Stimulated activated CD4-positive, alpha-beta T cell treated with anti-CD3 and anti-CD28 coated beads, Interleukin-2, amount 100 ng/mL, for 4 hours (primary cell): ENCODE data around the gene TMEFF2.

Experiments
- DNase-seq: peaks from one replicate; pipeline ENCODE4 v3.0.0-alpha.2; 2020; ENCODE audit warnings: low read depth

TMEFF2 gene, protein sequence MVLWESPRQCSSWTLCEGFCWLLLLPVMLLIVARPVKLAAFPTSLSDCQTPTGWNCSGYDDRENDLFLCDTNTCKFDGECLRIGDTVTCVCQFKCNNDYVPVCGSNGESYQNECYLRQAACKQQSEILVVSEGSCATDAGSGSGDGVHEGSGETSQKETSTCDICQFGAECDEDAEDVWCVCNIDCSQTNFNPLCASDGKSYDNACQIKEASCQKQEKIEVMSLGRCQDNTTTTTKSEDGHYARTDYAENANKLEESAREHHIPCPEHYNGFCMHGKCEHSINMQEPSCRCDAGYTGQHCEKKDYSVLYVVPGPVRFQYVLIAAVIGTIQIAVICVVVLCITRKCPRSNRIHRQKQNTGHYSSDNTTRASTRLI

DNA sequence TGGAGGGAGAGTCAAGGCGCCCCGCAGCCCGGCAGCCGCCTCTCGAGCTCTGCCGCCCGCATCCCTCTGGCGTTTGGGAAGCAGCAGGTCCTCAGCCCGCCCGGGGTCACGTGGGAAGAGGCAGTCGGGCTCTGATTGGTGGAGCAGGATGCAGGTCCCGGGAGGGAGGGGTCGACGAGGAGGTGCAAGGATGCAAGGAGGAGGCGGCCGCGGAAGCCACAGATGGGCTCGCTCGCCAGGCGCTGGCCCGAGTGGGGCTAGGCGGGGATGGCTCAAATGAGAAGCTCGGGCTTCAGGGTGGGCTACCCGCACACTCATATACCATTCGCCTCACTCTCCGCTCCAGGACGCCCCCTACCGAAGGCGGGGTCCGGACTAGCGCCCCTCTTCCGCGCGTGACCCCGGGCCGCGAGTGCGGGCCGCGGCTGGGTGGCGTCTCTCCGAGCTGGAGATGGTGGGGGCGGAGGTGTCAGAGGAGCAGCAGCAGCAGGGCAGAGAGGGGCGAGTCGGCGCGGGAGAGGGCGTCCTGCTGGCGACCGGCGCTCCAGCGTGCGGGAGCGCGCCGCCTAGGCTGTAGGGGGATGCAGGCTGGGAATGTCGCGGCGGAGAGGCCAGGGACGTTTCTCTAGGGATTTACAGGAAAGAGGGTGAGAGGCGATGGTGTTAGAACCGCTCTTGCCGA lies at the start of gene TMEFF2:
TSS of gene TMEFF2 (minus strand) at position 68 of the 682 bp plus-strand sequence. CDS start 409 bp downstream, outside the sequence.
- DNase-seq, result peak; percentile 14

DNA sequence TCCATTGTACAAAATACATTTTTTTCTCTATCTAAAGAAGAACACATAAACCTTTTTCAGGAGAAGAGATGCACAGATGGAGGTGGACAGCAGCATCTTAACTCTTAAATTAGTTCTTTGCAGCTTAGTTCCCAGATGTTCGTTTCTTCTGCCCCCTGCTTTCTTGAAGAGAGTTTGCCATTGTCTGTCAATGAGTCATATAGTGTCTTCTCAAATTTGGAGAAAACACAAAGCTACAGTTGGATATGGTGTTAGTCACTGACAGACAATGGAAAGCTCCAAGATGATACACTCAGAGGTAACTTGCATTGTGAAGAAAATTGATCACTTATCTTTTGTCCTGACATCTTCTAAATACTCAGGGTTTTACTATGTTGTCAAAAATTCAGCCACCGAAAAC lies 48.8 kb upstream of the TMEFF2 start:
- DNase-seq, result no peak

DNA sequence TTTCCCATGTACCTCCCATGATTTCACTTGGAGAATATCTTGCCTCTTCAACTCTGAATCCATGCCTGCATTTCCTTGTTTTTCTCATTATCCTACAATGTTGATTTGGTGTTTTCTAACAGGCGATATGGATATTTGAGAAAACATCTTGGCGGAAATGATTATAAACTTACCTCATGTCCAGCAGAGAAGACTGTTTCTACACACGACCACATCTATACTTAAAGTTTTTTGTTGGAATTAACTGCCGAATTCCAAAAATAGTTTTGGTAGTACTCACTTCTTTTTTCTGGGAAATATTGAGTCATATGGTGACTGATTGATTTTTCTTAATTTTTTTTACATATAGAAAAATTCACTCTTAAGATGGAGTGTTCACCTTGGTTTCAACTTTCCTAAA lies 41.4 kb upstream of the TMEFF2 start:
- no peak for DNase-seq

DNA sequence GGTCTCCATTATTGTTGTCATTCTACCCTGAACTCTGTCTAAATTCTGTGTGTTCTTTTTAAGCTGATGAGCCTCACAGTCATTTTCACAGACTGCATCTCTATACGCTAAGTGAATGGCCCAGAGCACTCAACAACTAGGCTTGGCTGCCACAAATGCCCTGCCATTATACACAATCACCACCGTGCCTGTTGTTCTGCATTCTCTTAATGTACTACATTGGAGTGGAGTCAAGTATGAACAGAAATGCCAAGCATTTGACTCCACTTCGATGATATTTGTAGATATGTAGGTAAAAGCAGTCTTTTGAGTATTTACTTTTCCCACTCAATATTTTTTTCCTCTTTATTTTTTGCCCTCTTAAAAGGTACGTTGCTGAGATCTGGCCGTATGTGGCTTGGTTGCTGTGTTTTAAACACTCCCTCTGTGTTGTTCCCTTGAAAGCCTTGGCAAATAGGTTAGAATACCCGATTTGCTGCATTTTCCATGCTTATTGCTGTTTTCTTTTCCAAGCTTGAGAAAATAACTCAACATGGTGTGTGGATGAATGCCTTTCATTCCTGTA lies 36.2 kb upstream of the TMEFF2 start:
- DNase-seq, result no peak

DNA sequence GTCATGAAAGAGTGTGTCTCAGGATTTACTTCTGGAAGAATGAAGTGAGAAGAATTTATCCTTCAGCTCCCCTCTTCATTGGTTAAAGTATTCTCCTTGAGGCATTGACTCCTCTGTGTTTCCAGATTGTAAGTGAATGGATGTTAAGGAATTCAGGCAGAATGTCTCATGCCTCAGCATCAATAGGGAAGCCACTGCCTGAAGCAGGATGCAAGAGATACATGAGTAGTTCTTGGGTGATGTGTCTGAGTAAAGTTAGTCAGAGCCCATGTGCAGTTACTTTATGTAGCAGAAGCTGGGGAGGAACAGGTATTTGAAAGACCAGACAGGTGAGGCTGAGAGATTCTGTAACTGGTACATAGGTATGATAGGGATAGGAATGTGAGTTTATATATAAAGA lies 34.0 kb upstream of the TMEFF2 start:
- DNase-seq, result no peak

DNA sequence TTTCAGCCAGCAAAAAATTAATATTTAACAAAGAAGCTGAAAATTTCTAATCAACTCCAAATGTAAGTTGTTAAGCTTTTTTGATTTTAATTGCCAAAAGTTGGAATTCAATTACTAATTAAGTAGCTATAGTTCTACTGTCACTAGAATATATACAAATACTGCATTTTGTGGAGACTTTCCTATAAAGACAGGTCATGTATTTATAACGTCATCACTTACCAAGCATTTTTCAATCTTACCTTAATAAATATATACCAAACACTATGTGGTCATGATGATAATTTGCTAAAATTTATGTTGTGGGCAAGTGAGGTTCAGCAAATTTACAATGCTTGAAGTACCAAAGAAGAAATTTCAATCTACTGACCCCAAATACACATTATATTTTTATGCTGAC lies 24.2 kb upstream of the TMEFF2 start:
- DNase-seq, result no peak

DNA sequence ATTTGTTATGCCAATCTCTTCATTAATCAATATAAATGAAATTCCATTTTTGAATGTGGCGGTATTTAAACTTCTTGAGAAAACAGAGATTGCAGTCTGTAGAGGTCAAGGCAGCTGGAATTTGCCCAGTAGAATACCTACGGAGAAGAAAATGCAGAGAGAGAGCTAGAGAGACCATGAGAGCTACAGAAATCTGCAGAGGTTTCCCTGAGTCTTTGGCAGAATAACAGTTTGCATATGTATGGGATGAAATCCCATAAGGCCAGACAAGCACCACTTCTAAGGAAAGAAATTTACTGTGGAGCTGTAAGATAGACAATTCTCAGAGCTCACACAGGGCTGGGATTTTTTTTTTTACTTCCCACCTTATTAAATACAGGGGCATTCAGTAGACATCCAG lies 23.6 kb upstream of the TMEFF2 start:
- DNase-seq, result no peak

DNA sequence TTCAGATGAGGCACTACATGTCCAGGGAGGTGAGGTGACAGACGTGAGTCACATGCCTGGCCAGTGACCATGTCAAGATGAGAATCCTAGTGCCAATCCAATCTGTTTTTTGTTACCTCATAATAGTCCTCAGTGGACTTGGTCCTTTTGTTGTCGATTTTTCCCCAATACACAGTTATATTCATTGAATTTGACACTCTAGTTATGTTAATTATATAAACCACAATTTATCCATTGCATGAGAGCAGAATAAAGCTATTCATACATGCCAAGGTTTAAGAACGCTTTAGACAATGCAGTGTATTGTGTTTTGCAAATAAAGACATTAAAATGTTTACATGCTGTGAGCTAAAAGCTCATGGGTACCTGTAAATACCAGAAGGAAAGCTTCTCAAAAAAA lies 21.6 kb upstream of the TMEFF2 start:
- DNase-seq, result no peak

DNA sequence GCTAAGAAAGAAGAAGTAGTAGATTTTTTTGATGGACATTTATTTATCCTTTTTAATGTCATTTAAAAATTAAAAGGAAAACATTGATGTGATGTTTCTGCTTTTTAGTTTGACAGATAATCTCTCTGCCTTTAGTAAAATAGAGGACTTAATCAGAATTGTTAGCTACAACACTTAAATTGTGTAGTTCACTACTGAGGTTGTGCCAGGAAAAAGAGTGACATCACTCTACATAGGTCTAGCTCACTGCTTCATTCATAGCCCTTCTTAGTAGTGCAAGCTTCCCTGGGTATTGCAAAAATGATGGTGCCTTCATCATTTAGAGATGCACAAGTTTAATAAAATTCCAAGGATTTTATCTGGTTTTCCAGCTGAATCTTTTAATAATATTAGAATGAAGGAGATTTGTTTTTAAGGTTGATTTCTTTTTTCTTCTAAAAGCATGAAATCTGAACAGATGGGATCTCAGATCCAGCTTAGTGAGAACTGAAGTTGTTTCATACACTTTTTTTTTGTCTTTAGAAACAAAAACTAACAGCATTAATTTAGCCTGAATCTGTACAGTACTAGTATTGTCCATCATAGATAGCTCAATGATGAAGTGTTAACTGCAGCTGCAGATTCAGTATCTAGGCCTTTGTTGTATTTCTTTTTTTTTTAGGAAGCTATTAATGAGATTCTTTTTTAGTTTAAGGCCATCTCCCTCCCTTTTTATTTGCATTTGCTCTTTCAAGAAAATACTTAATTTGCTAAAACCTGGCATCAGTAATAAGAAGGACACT lies 20.6 kb upstream of the TMEFF2 start:
- no peak for DNase-seq

DNA sequence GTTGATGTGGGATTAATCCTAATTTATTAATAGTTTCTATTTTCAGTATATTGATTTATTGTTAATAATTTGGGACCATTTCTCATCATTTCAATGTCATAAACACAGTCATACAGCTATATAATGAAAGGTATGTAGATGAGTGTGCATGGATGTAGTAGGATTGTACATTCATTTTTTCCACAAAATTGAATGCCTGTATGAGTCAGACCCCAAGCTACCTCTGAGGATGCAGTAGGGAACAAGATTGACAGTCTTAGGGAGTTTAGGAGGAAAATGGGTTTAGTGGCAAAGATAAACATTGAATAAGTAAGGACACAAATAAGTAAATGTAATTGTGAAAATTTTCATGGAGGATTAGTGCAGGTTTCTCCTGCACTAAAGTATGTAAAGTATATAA lies 14.1 kb upstream of the TMEFF2 start:
- DNase-seq, result no peak

DNA sequence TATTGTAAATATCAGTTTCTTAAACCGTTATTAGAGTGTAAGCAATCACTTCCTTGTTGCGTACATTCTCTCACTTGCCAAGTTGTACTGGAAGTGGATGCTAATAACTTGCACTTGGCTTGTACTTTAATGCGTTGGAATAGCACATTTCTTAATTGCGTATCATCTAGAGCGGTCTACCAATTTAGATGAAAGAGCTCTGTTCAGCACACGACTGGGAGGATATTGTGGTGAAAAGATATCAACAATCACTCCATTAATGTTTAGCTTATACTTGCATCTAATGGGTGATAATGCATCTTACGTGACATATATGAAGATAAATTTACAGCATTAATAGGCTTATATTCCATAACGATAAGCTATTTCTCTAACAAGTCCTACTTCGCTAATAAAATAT lies 11.7 kb upstream of the TMEFF2 start:
- no peak for DNase-seq

DNA sequence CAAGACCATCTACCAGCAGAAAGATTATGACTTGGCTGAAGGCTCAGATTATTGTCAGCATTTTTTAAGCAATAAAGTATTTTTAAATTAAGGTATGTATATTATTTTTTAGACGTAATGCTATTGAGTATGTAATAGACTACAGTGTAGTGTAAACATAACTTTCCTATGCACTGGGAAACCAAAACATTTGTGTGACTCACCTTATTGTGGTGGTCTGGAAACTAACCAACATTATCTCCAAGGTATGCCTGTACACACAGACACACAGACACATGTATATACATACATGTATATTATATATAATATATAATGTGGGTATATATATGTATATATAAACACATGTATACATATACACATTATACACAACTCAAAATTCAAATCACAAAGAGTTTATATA lies 9.1 kb upstream of the TMEFF2 start:
- DNase-seq, result no peak

DNA sequence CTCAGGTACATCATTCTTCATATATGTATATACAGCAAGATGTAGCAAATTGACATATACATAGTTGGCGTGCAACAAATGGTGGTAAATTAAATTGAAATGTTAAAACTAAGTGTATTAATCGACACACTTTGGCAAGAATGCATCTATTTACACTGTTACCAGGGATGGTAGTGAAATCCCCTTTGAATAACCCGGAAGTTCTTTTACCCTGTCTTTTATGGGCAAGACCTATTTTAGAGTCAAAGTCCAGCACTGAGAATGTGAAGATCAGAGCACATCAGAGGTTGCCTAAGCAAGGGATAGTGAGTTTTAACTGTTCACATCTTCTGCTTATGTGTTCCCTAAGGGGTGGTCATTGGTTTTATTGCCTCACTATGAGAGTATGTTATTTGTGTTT lies 7.6 kb upstream of the TMEFF2 start:
- DNase-seq, result no peak

DNA sequence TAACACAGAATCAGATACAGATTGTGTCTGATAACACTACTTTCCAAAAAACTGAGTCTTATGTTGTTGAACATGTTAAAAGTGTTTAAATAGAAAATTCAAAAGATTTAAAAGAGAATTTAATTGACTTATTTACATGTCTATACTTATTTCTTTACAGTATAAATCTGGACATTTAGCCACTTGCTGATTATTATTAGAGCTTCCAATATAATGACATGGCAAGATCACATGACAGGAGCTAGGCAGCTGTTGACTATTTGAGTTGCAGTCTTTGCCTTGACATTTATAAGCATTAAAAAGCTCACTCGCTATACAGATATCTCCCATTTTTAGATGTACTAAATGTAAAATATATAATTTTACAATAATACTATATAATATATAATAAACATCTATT lies 6.4 kb upstream of the TMEFF2 start:
- no peak for DNase-seq

DNA sequence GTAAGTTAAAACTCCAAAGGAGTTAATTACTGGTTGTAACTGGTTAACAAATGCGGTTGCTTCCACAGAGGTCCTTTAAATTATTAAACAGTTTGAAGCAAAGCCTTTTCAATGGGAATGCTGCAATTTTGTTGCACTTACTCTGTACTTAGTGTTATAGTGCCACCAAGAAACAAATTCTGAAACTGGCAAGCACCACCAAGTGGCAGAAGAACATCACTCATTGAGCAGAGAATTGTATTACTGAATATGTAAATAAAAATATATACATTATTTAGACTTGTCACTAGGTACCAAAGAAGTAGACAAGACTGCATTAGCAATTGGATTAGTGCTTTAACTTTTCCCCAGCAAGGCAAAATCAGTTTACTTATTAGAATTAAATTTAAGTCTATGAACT lies 2.6 kb upstream of the TMEFF2 start:
- DNase-seq, result no peak

DNA sequence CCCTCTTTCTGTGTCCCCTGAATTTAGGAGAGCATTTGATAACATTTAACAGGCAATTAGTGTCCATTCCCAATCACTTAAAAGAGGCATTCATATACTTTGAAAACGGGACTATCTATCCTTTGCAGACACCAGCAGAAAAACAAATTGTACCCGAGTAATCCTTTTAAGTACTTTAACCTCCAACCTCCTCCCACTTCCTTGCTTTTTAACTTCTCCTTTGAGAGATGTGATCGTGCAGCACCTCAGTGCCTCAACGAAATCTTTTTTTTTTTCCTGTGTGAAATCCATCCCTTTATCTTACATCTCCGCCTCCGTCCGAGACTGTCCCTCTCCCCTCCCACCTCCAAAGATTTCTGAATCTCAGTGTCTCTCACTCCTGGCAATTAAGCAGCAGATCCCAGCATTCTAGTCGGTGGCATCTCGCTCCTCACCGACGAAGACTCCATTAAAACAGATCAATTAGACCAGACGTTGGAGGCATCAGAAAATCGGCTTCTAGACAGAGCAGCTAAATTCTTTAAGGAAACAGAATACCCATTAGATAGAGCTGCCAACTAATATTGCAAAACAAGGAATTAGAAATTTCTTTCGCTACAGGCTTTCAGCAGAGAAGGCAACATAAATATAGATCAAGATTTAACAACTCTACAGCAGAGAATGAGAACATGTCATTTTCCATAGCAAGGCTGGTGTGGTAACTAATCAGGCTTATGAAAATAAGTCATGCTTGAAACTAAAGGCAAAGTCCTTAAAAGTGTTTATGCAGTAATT lies 1.9 kb upstream of the TMEFF2 start:
- DNase-seq, result no peak

DNA sequence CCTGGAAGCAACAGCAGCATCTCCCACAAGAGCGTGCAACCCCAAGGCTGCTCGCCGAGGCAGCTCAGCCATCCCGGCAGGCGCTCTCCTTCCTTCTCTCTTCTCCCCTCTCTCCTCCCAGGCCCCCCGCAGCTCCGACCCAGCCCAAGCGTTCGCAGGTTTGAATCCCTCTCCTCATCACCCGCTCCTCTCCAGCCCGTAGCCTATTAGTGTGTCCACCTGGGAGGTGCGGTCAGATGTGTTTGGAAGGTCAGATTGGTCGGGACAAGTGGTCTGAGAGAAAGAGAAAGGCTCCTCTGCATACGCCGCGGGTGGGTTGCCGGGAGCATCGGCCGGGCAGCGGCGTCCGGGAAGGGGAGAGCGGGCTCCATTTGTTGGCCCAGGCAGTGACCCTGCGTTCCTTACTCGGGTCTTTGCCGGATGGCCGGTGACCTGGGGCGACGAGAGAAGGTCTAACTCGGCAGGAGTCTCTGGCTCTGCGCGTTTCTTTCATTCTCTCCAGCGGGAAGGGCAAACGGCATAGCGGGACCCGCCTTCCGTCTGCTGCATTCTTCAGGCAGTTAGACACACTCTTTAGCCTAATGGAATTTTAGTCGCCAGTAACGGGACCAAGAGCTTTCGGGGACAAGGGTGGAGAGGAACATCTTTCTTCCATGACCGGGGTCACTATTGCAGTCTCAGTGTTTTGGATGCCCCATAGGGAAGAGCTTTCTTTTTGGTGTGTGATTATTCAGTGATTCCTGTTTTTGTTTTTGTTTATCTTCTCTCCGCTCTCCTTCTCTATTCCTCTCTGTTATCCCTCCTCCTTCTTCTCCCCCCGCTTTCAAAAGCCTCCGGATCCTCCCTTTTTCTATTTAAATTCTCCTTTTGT lies 1.1 kb upstream of the TMEFF2 start:
- no peak for DNase-seq

DNA sequence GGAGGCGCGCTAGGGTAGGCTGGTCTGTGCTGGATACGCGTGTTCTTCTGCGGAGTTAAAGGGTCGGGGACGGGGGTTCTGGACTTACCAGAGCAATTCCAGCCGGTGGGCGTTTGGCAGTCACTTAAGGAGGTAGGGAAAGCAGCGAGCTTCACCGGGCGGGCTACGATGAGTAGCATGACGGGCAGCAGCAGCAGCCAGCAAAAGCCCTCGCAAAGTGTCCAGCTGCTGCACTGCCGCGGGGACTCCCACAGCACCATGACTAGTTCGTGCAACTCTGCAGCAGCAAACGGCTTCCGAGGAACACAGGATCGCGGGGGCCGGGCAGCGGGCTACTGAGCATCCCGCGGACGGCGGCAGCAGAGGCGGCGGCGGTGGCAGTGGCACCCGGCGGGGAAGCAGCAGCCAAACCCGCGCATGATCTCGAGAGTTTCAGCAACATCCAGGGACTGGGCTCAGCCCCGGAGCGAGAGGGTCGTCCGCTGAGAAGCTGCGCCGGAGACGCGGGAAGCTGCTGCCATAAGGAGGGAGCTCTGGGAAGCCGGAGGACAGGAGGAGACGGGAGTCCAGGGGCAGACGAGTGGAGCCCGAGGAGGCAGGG lies 368 bp downstream of the TMEFF2 start:
- no peak for DNase-seq

DNA sequence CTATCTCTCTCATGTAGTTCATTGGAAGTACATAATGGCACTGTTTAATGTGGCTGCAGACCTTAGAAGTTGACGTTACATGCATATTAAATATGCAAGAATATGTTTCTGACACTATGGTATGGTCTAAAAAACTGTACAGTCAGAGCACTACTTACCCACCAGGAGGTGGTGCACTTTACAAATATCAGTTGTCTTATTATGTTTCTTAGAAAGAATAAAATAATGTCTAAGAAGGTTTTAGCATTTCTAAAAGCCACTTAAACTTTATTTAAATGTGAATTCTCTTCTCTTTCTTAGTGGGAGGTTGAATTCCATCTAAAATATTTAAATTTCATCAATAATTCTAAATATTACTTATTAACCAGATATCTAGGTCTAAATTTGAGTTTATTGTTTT lies 4.3 kb downstream of the TMEFF2 start:
- DNase-seq, result no peak

DNA sequence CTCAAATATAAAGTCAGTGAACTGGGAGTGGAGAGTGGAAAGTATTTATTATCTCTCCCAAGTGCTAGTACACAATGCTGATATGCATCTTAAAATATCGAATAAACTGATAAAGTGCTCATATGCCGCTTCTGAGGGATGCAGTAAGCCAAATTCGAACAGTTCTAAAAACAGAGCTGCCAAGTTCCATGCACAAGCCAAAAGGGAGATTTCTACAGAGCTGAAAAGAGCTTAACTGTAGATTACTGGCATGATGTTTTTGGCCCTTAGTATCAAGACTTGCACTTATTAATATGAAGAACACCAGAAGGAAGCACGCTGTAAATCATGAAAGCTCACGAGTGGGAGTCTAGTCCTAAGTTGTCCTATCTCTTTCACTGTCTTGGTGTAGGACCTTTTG lies 7.9 kb downstream of the TMEFF2 start:
- no peak for DNase-seq

DNA sequence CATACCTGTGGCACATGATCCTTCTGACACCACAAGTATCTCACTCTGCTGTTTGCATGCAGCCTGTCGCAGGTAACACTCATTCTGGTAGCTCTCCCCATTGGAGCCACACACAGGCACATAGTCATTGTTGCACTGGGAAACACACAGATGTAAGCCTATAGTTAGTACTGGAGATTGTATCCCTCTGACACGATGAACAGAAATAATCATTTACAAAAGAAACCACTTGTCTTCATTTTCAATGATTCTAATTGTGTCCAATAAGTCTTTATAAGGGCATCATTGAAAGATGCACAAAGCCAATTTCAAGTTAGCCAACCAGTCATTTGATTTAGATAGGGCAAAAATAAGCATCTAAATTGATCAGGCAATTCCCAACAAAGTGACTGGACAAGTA lies 10.4 kb downstream of the TMEFF2 start:
- no peak for DNase-seq
